Brain microvascular endothelial cell (primary cell): ENCODE results near the gene IQSEC3.

Experiments
- DNase-seq: peaks from one replicate; pipeline ENCODE4 v3.0.0-alpha.2; 2020
- H3K27ac ChIP-seq: fragments of 250-450 bp; sonication (Bioruptor Pico); 2 replicates; pipeline ENCODE4 v1.5.1; 2020; ENCODE audit warnings: mild to moderate bottlenecking, moderate library complexity
- H3K27me3 ChIP-seq: fragments of 250-450 bp; sonication (Bioruptor Pico); replicated peaks from 2 replicates; pipeline ENCODE4 v1.5.1; 2020; ENCODE audit warnings: mild to moderate bottlenecking
- H3K36me3 ChIP-seq: fragments of 250-450 bp; sonication (Bioruptor Pico); replicated peaks from 2 replicates; pipeline ENCODE4 v1.5.1; 2020; ENCODE audit warnings: mild to moderate bottlenecking
- H3K4me3 ChIP-seq: 2 replicates; pipeline ENCODE4 v1.5.1; 2011; ENCODE audit warnings: low read depth, mild to moderate bottlenecking, control low read depth, low read length, moderate library complexity
- CTCF ChIP-seq: IDR thresholded peaks from 2 replicates; pipeline ENCODE4 v1.5.1; 2011; ENCODE audit warnings: low read depth, mild to moderate bottlenecking, moderate library complexity, low read length, control low read depth, inconsistent platforms; ENCODE audit errors: missing control alignments
- in situ Hi-C: cut with HindIII; loops from 2 replicates; pipeline ENCODE4 v1.10.0; 2017; ENCODE audit warnings: low sequenced_read_pairs, low pct_ligation_motif_present

The IQSEC3 gene

GRCh38 chr12:191541-191940 lies 125.0 kb downstream of the IQSEC3 start:
- no peak for TF ChIP-seq CTCF
- no peaks in the 10 kb centered on the region for H3K27me3 ChIP-seq
- in situ Hi-C loops = no loop called here
- H3K27ac ChIP-seq = no peak overlapping the region
- H3K36me3 ChIP-seq = no peaks in the 10 kb centered on the region
- H3K4me3 ChIP-seq = no peak overlapping the region
- DNase-seq = no peak

- in situ Hi-C loops = no loop called here
- no peaks in the 10 kb centered on the region for H3K36me3 ChIP-seq
- no peak for TF ChIP-seq CTCF
- H3K27me3 ChIP-seq = no peaks in the 10 kb centered on the region
- no peak overlapping the region for H3K4me3 ChIP-seq
- no peak for DNase-seq
- no peak overlapping the region for H3K27ac ChIP-seq
These were observed 126.7 kb downstream of the IQSEC3 start for GRCh38 chr12:193261-193660.

- in situ Hi-C loops = no loop called here
- no peak for TF ChIP-seq CTCF
- Histone ChIP-seq H3K27me3 (no peaks in the 10 kb centered on the region), H3K36me3 (no peaks in the 10 kb centered on the region), H3K4me3 (no peak overlapping the region), H3K27ac (no peak overlapping the region)
- DNase-seq = no peak
These were observed 127.7 kb downstream of the IQSEC3 start for GRCh38 chr12:194276-194675.

- Histone ChIP-seq H3K4me3 (no peak overlapping the region), H3K36me3 (no peaks in the 10 kb centered on the region), H3K27ac (no peak overlapping the region), H3K27me3 (no peaks in the 10 kb centered on the region)
- in situ Hi-C loops = no loop called here
- TF ChIP-seq CTCF = no peak
- DNase-seq = no peak
These were observed 128.6 kb downstream of the IQSEC3 start for GRCh38 chr12:195156-195555.

GRCh38 chr12:195951-196350 lies 129.4 kb downstream of the IQSEC3 start:
- no peaks in the 10 kb centered on the region for H3K36me3 ChIP-seq
- H3K27ac ChIP-seq = no peak overlapping the region
- in situ Hi-C loops = no loop called here
- no peak for DNase-seq
- no peak for TF ChIP-seq CTCF
- no peak overlapping the region for H3K4me3 ChIP-seq
- H3K27me3 ChIP-seq = no peaks in the 10 kb centered on the region

GRCh38 chr12:196436-196835 lies 129.9 kb downstream of the IQSEC3 start:
- DNase-seq = no peak
- H3K36me3 ChIP-seq = no peaks in the 10 kb centered on the region
- in situ Hi-C loops = no loop called here
- H3K27ac ChIP-seq = no peak overlapping the region
- H3K4me3 ChIP-seq = no peak overlapping the region
- TF ChIP-seq CTCF = no peak
- no peaks in the 10 kb centered on the region for H3K27me3 ChIP-seq
